Hepatocyte (in vitro differentiated cells): ENCODE results near the gene GLS. TPM values are rescaled to one million over a fixed set of nuclear protein-coding genes. Genes with fewer than 3 reads are reported as not detected.
A peak's percentile ranks its signal among the peaks of the same experiment; 100 is the strongest.
"Not testable (repeated sequence)": the region's sequence is repeated elsewhere in the genome, so short reads cannot be mapped to it uniquely, and the experiment has no call there.

Source experiments
- DNase-seq: peaks from one replicate; pipeline ENCODE4 v3.0.0-alpha.2; 2016; ENCODE audit warnings: low spot score
- H2AFZ ChIP-seq: fragments of 200-600 bp; sonication (generic); 2 replicates; pipeline ENCODE4 v1.6.0; 2016; ENCODE audit warnings: antibody characterized with exemption, mild to moderate bottlenecking
- H3K27ac ChIP-seq: fragments of 200-600 bp; sonication (generic); 2 replicates; pipeline ENCODE4 v1.5.1; 2016; ENCODE audit warnings: mild to moderate bottlenecking
- H3K27me3 ChIP-seq: fragments of 200-600 bp; sonication (generic); 2 replicates; pipeline ENCODE4 v1.6.1; 2016
- H3K36me3 ChIP-seq: fragments of 200-600 bp; sonication (generic); replicated peaks from 2 replicates; pipeline ENCODE4 v1.5.1; 2016; ENCODE audit warnings: low read depth; ENCODE audit not compliant: insufficient read depth
- H3K4me1 ChIP-seq: fragments of 200-600 bp; sonication (generic); 2 replicates; pipeline ENCODE4 v1.5.1; 2016; ENCODE audit warnings: mild to moderate bottlenecking, moderate library complexity; ENCODE audit not compliant: insufficient read depth
- H3K4me2 ChIP-seq: fragments of 200-600 bp; sonication (generic); 2 replicates; pipeline ENCODE4 v1.6.0; 2016
- H3K4me3 ChIP-seq: fragments of 200-600 bp; sonication (generic); 2 replicates; pipeline ENCODE4 v1.5.1; 2016; ENCODE audit warnings: mild to moderate bottlenecking
- H3K79me2 ChIP-seq: fragments of 200-600 bp; sonication (generic); 2 replicates; pipeline ENCODE4 v1.6.0; 2017; ENCODE audit warnings: mild to moderate bottlenecking
- H3K9me2 ChIP-seq: fragments of 200-600 bp; sonication (generic); replicated peaks from 2 replicates; pipeline ENCODE4 v1.6.0; 2017; ENCODE audit warnings: mild to moderate bottlenecking; ENCODE audit not compliant: insufficient read depth
- H3K9me3 ChIP-seq: fragments of 200-600 bp; sonication (generic); 2 replicates; pipeline ENCODE4 v1.5.1; 2016; ENCODE audit warnings: low read depth, mild to moderate bottlenecking
- H4K20me1 ChIP-seq: fragments of 200-600 bp; sonication (generic); 2 replicates; pipeline ENCODE4 v1.6.0; 2016; ENCODE audit warnings: mild to moderate bottlenecking; ENCODE audit not compliant: insufficient read depth, poor library complexity, severe bottlenecking
- CTCF ChIP-seq: fragments of 200-600 bp; sonication (generic); IDR thresholded peaks from 2 replicates; pipeline ENCODE4 v1.5.1; 2016; ENCODE audit warnings: antibody characterized with exemption, mild to moderate bottlenecking; ENCODE audit not compliant: poor library complexity
- EZH2 ChIP-seq: fragments of 200-600 bp; sonication (generic); IDR thresholded peaks from 2 replicates; pipeline ENCODE4 v1.6.1; 2016; ENCODE audit warnings: antibody characterized with exemption, mild to moderate bottlenecking, borderline replicate concordance
- EZH2phosphoT487 ChIP-seq: fragments of 200-600 bp; sonication (generic); IDR thresholded peaks from one replicate; pipeline ENCODE4 v1.6.1; 2018; ENCODE audit warnings: antibody characterized with exemption, mild to moderate bottlenecking, low read depth, moderate library complexity; ENCODE audit not compliant: unreplicated experiment, severe bottlenecking
- WGBS: methylation state at CpG from one replicate; pipeline ENCODE4 v1.1.6; 2016; ENCODE audit warnings: low lambda C conversion rate; ENCODE audit errors: missing lambda C conversion rate; 5-methylcytosine and 5-hydroxymethylcytosine counted together
- polyA plus RNA-seq: library from polyadenylated mRNA; unstranded; fragments of >200 nt; fragmentation: Nextera tagmentation; extraction: Ambion mirVana; gene quantifications from 2 replicates; pipeline ENCODE4 v1.2.1, GENCODE V29; 2016
- total RNA-seq: library from RNA; depleted of rRNA; stranded (reverse); fragments of >200 nt; gene quantifications from 2 replicates; pipeline ENCODE4 v1.2.3, GENCODE V29; 2014

The GLS gene
- total and polyA plus RNA-seq, 2 experiments from 2014 or later = 78.8 to 460 TPM

- TF ChIP-seq CTCF (no peak), EZH2phosphoT487 (no peak), EZH2 (no peak)
- H3K9me3 ChIP-seq = no peaks in the 10 kb centered on the region
- H2AFZ ChIP-seq = no peak overlapping the region
- no peak overlapping the region for H3K4me3 ChIP-seq
- H3K36me3 ChIP-seq = no peaks in the 10 kb centered on the region
- peaks cover 5% of the 10 kb centered on the region for H3K4me1 ChIP-seq
- no peaks in the 10 kb centered on the region for H3K9me2 ChIP-seq
- no peaks in the 10 kb centered on the region for H3K27me3 ChIP-seq
- H3K79me2 ChIP-seq = no peaks in the 10 kb centered on the region
- H4K20me1 ChIP-seq = no peaks in the 10 kb centered on the region
- H3K4me2 ChIP-seq = peak overlapping the region; percentile 5
- H3K27ac ChIP-seq = peak overlapping the region; percentile 34
- 77% methylated on average over 3 of the region's 3 CpGs for WGBS
- DNase-seq = no peak
These were observed 33.0 kb upstream of the GLS start for GRCh38 chr2:190847504-190848081.

DNA sequence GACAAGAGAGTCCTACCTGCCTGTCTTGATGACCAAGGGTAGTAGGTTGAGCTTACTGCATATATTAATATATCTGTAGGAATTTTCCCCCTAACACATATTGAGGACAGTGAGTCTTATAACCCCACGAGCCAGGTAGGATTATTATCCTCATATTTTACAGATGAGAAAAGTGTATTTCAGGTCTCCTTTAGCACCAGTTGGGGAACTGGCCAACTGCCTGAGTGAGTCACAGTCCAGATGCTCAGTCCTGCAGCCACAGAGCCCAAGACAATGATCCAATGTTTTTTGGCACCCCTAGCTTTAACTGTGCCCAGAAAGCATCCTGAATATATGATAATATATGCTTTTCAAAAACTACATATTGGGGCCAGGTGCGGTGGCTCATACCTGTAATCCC is 30.8 kb upstream of the GLS start:
- Histone ChIP-seq H2AFZ (no peak overlapping the region), H3K9me2 (no peaks in the 10 kb centered on the region), H3K79me2 (no peaks in the 10 kb centered on the region), H3K27me3 (no peaks in the 10 kb centered on the region), H3K4me3 (no peak overlapping the region), H3K4me1 (peaks cover 15% of the 10 kb centered on the region), H4K20me1 (no peaks in the 10 kb centered on the region), H3K27ac (no peak overlapping the region), H3K9me3 (no peaks in the 10 kb centered on the region), H3K4me2 (no peak overlapping the region), H3K36me3 (no peaks in the 10 kb centered on the region)
- WGBS = 92% methylated on average over 2 of the region's 2 CpGs
- DNase-seq = no peak
- TF ChIP-seq EZH2phosphoT487 = no peak

GRCh38 chr2:190853022-190853421 is 27.6 kb upstream of the GLS start:
- not testable (repeated sequence) for H2AFZ ChIP-seq, H3K4me2 ChIP-seq, H3K9me3 ChIP-seq, H3K36me3 ChIP-seq, H3K27me3 ChIP-seq, H3K4me3 ChIP-seq, H4K20me1 ChIP-seq, H3K9me2 ChIP-seq, H3K79me2 ChIP-seq, DNase-seq
- 94% methylated on average over 4 of the region's 4 CpGs for WGBS
- peaks cover 15% of the 10 kb centered on the region for H3K4me1 ChIP-seq
- peak overlapping the region; percentile 73 for H3K27ac ChIP-seq

GRCh38 chr2:190853531-190854383 is 26.9 kb upstream of the GLS start:
- Histone ChIP-seq H3K9me3 (no peaks in the 10 kb centered on the region), H3K27ac (peak overlapping the region; percentile 73), H3K9me2 (no peaks in the 10 kb centered on the region), H3K27me3 (no peaks in the 10 kb centered on the region), H3K79me2 (no peaks in the 10 kb centered on the region), H3K4me2 (peak overlapping the region; percentile 18), H2AFZ (no peak overlapping the region), H3K4me1 (peaks cover 15% of the 10 kb centered on the region), H4K20me1 (no peaks in the 10 kb centered on the region), H3K36me3 (no peaks in the 10 kb centered on the region), H3K4me3 (no peak overlapping the region)
- DNase-seq = no peak
- TF ChIP-seq EZH2phosphoT487 (no peak), EZH2 (no peak), CTCF (no peak)
- 77% methylated on average over 2 of the region's 2 CpGs for WGBS
